ENCODE measurements around the gene UBD. TPM values are rescaled to one million over a fixed set of nuclear protein-coding genes. Genes with fewer than 3 reads are reported as not detected.

The UBD gene
- not detected for total RNA-seq

DNA sequence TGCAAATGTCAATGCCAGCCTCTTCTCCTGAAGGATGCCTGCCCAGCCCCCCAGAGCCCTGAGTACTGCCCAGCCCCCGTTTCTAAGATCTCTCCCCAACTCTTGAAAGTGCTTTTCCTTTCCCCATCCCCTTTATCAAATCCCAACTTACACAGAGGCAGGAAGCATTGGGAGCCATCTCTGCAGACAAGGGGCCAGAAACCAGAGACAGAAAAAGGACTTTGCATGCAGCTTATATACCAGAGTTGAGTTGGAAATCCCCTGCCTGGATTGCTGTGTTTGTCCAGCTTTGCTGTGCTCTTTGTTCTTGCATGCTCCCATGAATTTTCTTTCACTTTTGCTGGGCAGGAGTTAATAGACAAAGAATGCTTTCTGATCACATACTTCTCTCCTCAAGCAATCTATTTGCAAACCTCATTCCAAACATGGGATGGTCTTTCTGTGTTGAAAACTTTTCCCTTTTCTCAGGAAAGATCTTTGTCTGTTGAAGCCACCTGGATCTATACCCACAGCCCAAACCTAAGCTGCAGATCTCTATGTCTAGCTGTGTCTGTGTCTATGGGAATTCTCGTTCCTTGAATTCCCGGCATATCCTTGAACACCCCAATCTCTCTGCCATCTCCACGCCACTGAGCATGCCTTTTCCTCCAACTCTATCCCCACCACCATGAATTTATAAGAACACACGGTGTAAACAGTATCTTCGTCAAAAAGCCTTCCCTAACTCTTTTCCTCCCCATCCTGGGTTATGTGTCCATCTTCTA, at the start of gene UBD:
Gene UBD, minus strand, starts transcription at position 209 of the 764 bp plus-strand sequence. Its CDS starts 31 bp downstream, at position 178.

DNA sequence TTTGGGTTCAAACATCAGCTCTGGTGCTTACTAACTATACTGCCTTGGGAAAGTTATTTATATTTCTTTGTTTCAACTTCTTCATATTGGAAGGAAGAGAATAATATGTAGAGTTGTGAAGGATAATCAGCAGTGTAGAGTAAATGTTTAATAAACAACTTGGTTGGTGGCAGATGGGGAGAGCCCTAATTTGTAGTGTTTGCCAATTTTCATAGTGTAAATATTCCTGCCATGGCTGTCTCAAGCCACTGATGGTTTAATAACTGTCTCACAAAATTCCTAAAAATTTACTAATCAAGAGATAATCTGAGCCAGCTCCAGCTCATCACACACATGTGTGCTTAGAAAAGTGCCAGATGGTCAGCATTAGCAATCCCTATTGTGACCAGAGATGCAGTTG, 25.3 kb upstream of the UBD start, which contains the start of gene OR2H2:
Gene OR2H2, plus strand, starts transcription at position 301 of the 400 bp plus-strand sequence. CDS start 2,824 bp downstream, outside the sequence.

Small RNAs within 50 kb of the gene (small RNA-seq; reads per million reads assigned to genes)
- gene SNORD32B (0.54 reads per million, percentile 57 among the genes with 10 or more reads in this experiment), gene TMEM183AP1 (not detected)

Other genes starting within 250 kb of the UBD start
- gene OR5V1, start 190.9 kb downstream of the UBD start, total RNA-seq, result not detected
- gene OR12D3, start 184.4 kb downstream of the UBD start, total RNA-seq, result not detected
- gene OR12D2, start 164.1 kb downstream of the UBD start, total RNA-seq, result 0.23 TPM
- gene OR12D1, start 144.8 kb downstream of the UBD start, total RNA-seq, result not detected
- not detected for gene OR10C1, start 120.4 kb downstream of the UBD start, total RNA-seq
- not detected for gene OR11A1, start 102.7 kb downstream of the UBD start, total RNA-seq
- gene OR2H1, start 102.6 kb downstream of the UBD start, total RNA-seq, result not detected
- gene MAS1L, start 71.8 kb downstream of the UBD start, total RNA-seq, result not detected
- not detected for gene OR2H2, start 25.4 kb upstream of the UBD start, total RNA-seq
- 175 TPM for gene GABBR1, start 73.5 kb upstream of the UBD start, total RNA-seq
- 1.4 TPM for gene MOG, start 97.4 kb upstream of the UBD start, total RNA-seq
- 0.23 TPM for gene ZFP57, start 121.4 kb upstream of the UBD start, total RNA-seq
- 0.92 TPM for gene HLA-F, start 163.7 kb upstream of the UBD start, total RNA-seq